K562 (cell line): ENCODE results near the gene ADAMTSL2. TPM values are rescaled to one million over a fixed set of nuclear protein-coding genes. Genes with fewer than 3 reads are reported as not detected.

Experiments used
- CBX3 ChIP-seq, 2 experiments: IDR thresholded peaks; 1 replicate in 1 of 2; 2 replicates in 1 of 2; pipeline ENCODE4 v1.6.1; 2012; ENCODE audit warnings: inconsistent platforms in 2 of 2, low read length in 2 of 2, borderline replicate concordance in 1 of 2, control low read depth in 1 of 2
- CSDE1 ChIP-seq, 2 experiments: fragments of 450-650 bp; IDR thresholded peaks; 2 replicates each; pipeline ENCODE4 v1.6.1; 2016; ENCODE audit warnings: mild to moderate bottlenecking in 1 of 2
- GTF3C2 ChIP-seq: IDR thresholded peaks from 3 replicates; pipeline ENCODE4 v1.6.1; 2011; ENCODE audit warnings: borderline replicate concordance, mild to moderate bottlenecking, moderate library complexity; ENCODE audit not compliant: insufficient read length; ENCODE audit errors: extremely low read depth
- HEY1 ChIP-seq: fragments of 250-450 bp; sonication (Bioruptor Pico); IDR thresholded peaks from 2 replicates; pipeline ENCODE4 v1.5.0; 2020; ENCODE audit warnings: mild to moderate bottlenecking, moderate library complexity, borderline replicate concordance
- LCOR ChIP-seq: sonication (generic); formaldehyde crosslinking; IDR thresholded peaks from 2 replicates; pipeline ENCODE4 v1.8.0; 2022; ENCODE audit warnings: mild to moderate bottlenecking, missing genetic modification reagents
- USF2 ChIP-seq: sonication (generic); formaldehyde crosslinking; IDR thresholded peaks from 2 replicates; pipeline ENCODE4 v1.5.0; 2020; ENCODE audit warnings: missing genetic modification reagents
- ZFPM2 ChIP-seq: fragments of 250-450 bp; sonication (Bioruptor Pico); IDR thresholded peaks from 2 replicates; pipeline ENCODE4 v1.5.1; 2022; ENCODE audit warnings: mild to moderate bottlenecking
- polyA plus RNA-seq, 8 experiments: library from polyadenylated mRNA; depleted of rRNA in 4 of 8; stranded (reverse) in 5 of 8; unstranded in 3 of 8; fragments of >200 nt; fragmentation: Nextera tagmentation in 2 of 8; fragmentation: Illumina TruSeq in 1 of 8; extraction: Ambion mirVana in 2 of 8; extraction: Trizol in 1 of 8; gene quantifications; 2 replicates each; pipeline versions ENCODE4 v1.2.1 to v1.2.3, GENCODE V29; 2011 to 2014; ENCODE audit warnings: inconsistent platforms in 1 of 8, missing spikeins in 1 of 8
- total RNA-seq, 7 experiments: library from RNA; depleted of rRNA in 6 of 7; stranded (reverse); fragments of >200 nt in 6 of 7; fragmentation: Illumina TruSeq in 2 of 7; extraction: Trizol in 2 of 7; gene quantifications; 2 replicates each; pipeline versions ENCODE4 v1.2.1 to v1.2.3, GENCODE V29; 2011 to 2021; ENCODE audit warnings: low replicate concordance in 1 of 7

The ADAMTSL2 gene
- total and polyA plus RNA-seq, 9 of the 15 experiments (the other 6 are each of a cell fraction or from before 2014, with no cell fraction given): 0.04 TPM; not detected in 8

- TF ChIP-seq GTF3C2 (no peak), USF2 (CRISPR knock-in tag) (no peak), CSDE1 (IDR thresholded peaks at IDR 0.05) (no peak), HEY1 (CRISPR knock-in tag) (no peak), ZFPM2 (CRISPR knock-in tag) (no peak), CBX3 (IDR thresholded peaks at IDR 0.05; ENCODE audit: borderline replicate concordance in 1 of 2, low read length in 2 of 2) (no peak), LCOR (CRISPR knock-in tag) (no peak)
These were observed 39.7 kb upstream of the ADAMTSL2 start (continued) for GRCh38 chr9:133494636-133495326.
